HL-60 (cell line): Measurements from ENCODE around the gene SNX9.

Source experiments
- CTCF ChIP-seq: IDR thresholded peaks from one replicate; pipeline ENCODE4 v1.5.1; 2011; ENCODE audit warnings: low read length, control low read depth, inconsistent platforms; ENCODE audit not compliant: insufficient read depth
- GABPA ChIP-seq: IDR thresholded peaks from 2 replicates; pipeline ENCODE4 v1.6.1; 2012; ENCODE audit warnings: low read depth
- POLR2AphosphoS5 ChIP-seq: IDR thresholded peaks from 2 replicates; pipeline ENCODE4 v1.6.1; 2012; ENCODE audit warnings: low read depth
- REST ChIP-seq: IDR thresholded peaks from 2 replicates; pipeline ENCODE4 v1.6.1; 2012; ENCODE audit warnings: low read depth; ENCODE audit not compliant: insufficient replicate concordance

- no peak for TF ChIP-seq POLR2AphosphoS5
- TF ChIP-seq CTCF, result no peak
- TF ChIP-seq GABPA, result no peak
- no peak for TF ChIP-seq REST
These were observed 15.8 kb downstream of the SNX9 start for GRCh38 chr6:157838718-157839430.
